ENCODE data around the gene CHID1. TPM values are rescaled to one million over a fixed set of nuclear protein-coding genes. Genes with fewer than 3 reads are reported as not detected.

Gene CHID1
- total RNA-seq, 1 donor from 2014 or later = 74.6 TPM

DNA sequence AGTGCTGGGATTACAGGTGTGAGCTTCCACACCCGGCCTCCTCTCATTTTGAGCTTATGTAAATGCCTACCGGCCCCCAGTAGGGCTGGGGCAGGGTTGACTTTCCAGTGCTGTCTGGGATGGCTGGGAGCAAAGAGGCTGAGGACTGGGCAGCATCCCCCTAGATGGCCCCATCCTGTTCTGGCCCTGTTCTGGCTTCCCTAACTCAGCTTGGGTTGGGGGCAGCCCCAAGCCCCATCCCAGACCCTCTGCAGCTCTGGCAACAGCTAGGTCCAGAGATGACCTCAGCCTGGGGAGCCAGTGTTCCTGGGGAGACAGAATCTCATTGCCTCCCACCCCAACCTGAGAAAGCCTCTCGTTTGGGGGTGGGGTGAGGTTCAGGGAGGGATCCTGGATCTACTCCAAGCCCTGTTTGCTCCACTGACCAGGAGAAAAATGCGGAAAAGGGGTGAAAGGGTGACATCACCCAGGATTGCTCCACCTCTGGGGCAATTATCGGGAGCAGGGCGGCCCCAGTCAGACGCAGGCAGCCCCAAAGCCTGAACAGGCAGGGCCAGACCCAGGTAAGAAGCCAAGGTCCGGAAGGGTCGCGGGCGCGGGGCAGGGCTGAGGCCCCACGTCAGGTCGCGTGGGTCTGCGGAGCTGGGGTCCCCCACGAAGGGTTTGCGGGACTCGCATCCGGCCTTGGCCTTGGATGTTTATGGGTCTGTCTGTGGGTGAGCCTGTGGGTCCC is 92.0 kb downstream of the CHID1 start, which contains the start of gene PNPLA2:
PNPLA2 (plus strand) TSS at position 519 of the 733 bp plus-strand sequence. CDS start 805 bp downstream, outside the sequence.
- Mint-ChIP-seq H3K36me3 (ENCODE audit: low read depth, unreplicated experiment) (peaks cover 1% of the 10 kb centered on the region), H3K9me3 (ENCODE audit: unreplicated experiment) (no peaks in the 10 kb centered on the region), H3K4me3 (ENCODE audit: unreplicated experiment) (peak within 1 kb of the TSS; percentile 87), H3K27ac (ENCODE audit: unreplicated experiment) (no peak within 1 kb of the TSS), H3K27me3 (ENCODE audit: low read depth, unreplicated experiment) (no peaks in the 10 kb centered on the region), H3K4me1 (ENCODE audit: low read depth, unreplicated experiment) (peaks cover 5% of the 10 kb centered on the region)
- peak within 1 kb of the TSS; percentile 73 for H2AFZ ChIP-seq (ENCODE audit: low read depth, low read length)
- peaks cover 29% of the 10 kb centered on the region for H3K79me2 ChIP-seq (ENCODE audit: insufficient read depth, low read length)
- no peak for TF ChIP-seq EZH2 (IDR thresholded peaks at IDR 0.05; ENCODE audit: insufficient read depth, low read length)
- TF ChIP-seq, protein P1, sequence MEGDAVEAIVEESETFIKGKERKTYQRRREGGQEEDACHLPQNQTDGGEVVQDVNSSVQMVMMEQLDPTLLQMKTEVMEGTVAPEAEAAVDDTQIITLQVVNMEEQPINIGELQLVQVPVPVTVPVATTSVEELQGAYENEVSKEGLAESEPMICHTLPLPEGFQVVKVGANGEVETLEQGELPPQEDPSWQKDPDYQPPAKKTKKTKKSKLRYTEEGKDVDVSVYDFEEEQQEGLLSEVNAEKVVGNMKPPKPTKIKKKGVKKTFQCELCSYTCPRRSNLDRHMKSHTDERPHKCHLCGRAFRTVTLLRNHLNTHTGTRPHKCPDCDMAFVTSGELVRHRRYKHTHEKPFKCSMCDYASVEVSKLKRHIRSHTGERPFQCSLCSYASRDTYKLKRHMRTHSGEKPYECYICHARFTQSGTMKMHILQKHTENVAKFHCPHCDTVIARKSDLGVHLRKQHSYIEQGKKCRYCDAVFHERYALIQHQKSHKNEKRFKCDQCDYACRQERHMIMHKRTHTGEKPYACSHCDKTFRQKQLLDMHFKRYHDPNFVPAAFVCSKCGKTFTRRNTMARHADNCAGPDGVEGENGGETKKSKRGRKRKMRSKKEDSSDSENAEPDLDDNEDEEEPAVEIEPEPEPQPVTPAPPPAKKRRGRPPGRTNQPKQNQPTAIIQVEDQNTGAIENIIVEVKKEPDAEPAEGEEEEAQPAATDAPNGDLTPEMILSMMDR (IDR thresholded peaks at IDR 0.05; ENCODE audit: insufficient read depth, low read depth, low read length) = no peak
- H3K36me3 ChIP-seq (ENCODE audit: insufficient read depth, low read length) = no peaks in the 10 kb centered on the region
- peak within 1 kb of the TSS; percentile 89 for H3K9ac ChIP-seq (ENCODE audit: low read length)
- no peaks in the 10 kb centered on the region for H3K9me3 ChIP-seq (ENCODE audit: insufficient read depth, low read depth, low read length)
- peak within 1 kb of the TSS; percentile 76 for H3K4me3 ChIP-seq (ENCODE audit: insufficient read depth, low read depth, low read length)
- FAIRE-seq (no peak), DNase-seq (ENCODE audit: low read depth) (no peak)
- H3K27ac ChIP-seq (ENCODE audit: low read depth, low read length) = peak within 1 kb of the TSS; percentile 83
- H4K20me1 ChIP-seq (ENCODE audit: insufficient read depth, low read length) = peaks cover 32% of the 10 kb centered on the region
- peak within 1 kb of the TSS; percentile 98 for H3K4me2 ChIP-seq (ENCODE audit: low read length)
- peaks cover 24% of the 10 kb centered on the region for H3K4me1 ChIP-seq (ENCODE audit: insufficient read depth, low read length)
- no peaks in the 10 kb centered on the region for H3K27me3 ChIP-seq (ENCODE audit: insufficient read depth, low read length)

Other genes with a start within 250 kb of the CHID1 start
- gene DEAF1, start 215.6 kb downstream of the CHID1 start, total RNA-seq = 44.1 and 48.9 TPM in 2 replicates
- gene TMEM80, start 215.0 kb downstream of the CHID1 start, total RNA-seq = 16.1 and 18.4 TPM in 2 replicates
- gene EPS8L2, start 204.6 kb downstream of the CHID1 start, total RNA-seq = 103 and 129 TPM in 2 replicates
- 150 and 155 TPM in 2 replicates for gene TALDO1, start 163.3 kb downstream of the CHID1 start, total RNA-seq
- gene GATD1, start 133.3 kb downstream of the CHID1 start, total RNA-seq = 51.9 and 60.0 TPM in 2 replicates
- 0.59 and 0.62 TPM in 2 replicates for gene CEND1, start 120.7 kb downstream of the CHID1 start, total RNA-seq
- gene SLC25A22, start 112.5 kb downstream of the CHID1 start, total RNA-seq = 20.5 and 21.4 TPM in 2 replicates
- gene PIDD1, start 105.6 kb downstream of the CHID1 start, total RNA-seq = 22.2 and 26.8 TPM in 2 replicates
- gene RPLP2, start 100.8 kb downstream of the CHID1 start, total RNA-seq = 1,592 and 1,666 TPM in 2 replicates
- gene PNPLA2, start 91.9 kb downstream of the CHID1 start, total RNA-seq = 46.8 and 50.8 TPM in 2 replicates
- 2.6 TPM in 2 replicates for gene CRACR2B, start 82.9 kb downstream of the CHID1 start, total RNA-seq
- 414 and 421 TPM in 2 replicates for gene CD151, start 77.9 kb downstream of the CHID1 start, total RNA-seq
- 194 and 212 TPM in 2 replicates for gene POLR2L, start 68.3 kb downstream of the CHID1 start, total RNA-seq
- 69.5 and 75.5 TPM in 2 replicates for gene TSPAN4, start 68.0 kb downstream of the CHID1 start, total RNA-seq
- gene AP2A2, start 15.1 kb upstream of the CHID1 start, total RNA-seq = 105 and 110 TPM in 2 replicates
- not detected in 2 replicates for gene MUC6, start 125.9 kb upstream of the CHID1 start, total RNA-seq
- not detected in 2 replicates for gene MUC2, start 164.1 kb upstream of the CHID1 start, total RNA-seq
- not detected in 2 replicates for gene MUC5AC, start 247.1 kb upstream of the CHID1 start, total RNA-seq

Data from astrocyte (in vitro differentiated cells and primary cell).